Measurements from ENCODE around the gene PLXNB2.

Gene PLXNB2

GRCh38 chr22:50293441-50294318 is 13.8 kb downstream of the PLXNB2 start:
- Histone ChIP-seq H3K27ac (peak overlapping the region; percentile 73), H3K4me3 (peak overlapping the region; percentile 58), H4K20me1 (peaks cover 100% of the 10 kb centered on the region), H3K27me3 (no peaks in the 10 kb centered on the region), H3K9ac (peak overlapping the region; percentile 75), H3K4me2 (peak overlapping the region; percentile 100), H3K4me1 (peaks cover 99% of the 10 kb centered on the region), H3K9me3 (no peaks in the 10 kb centered on the region), H3K36me3 (peaks cover 35% of the 10 kb centered on the region)
- no peak for TF ChIP-seq Cebpa-rat (IDR thresholded peaks at IDR 0.05)

- no peak for TF ChIP-seq Cebpa-rat (IDR thresholded peaks at IDR 0.05)
- peak overlapping the region; percentile 75 for H3K9ac ChIP-seq
- peak overlapping the region; percentile 58 for H3K4me3 ChIP-seq
- H3K27me3 ChIP-seq, result no peaks in the 10 kb centered on the region
- peak overlapping the region; percentile 73 for H3K27ac ChIP-seq
- H3K36me3 ChIP-seq, result peaks cover 40% of the 10 kb centered on the region
- no peaks in the 10 kb centered on the region for H3K9me3 ChIP-seq
- H3K4me2 ChIP-seq, result peak overlapping the region; percentile 100
- H4K20me1 ChIP-seq, result peaks cover 100% of the 10 kb centered on the region
- peaks cover 91% of the 10 kb centered on the region for H3K4me1 ChIP-seq
Measured at GRCh38 chr22:50292643-50293440, 14.6 kb downstream of the PLXNB2 start.

GRCh38 chr22:50289942-50290630 is 17.4 kb downstream of the PLXNB2 start:
- H3K4me3 ChIP-seq, result no peak overlapping the region
- TF ChIP-seq Cebpa-rat (IDR thresholded peaks at IDR 0.05), result no peak
- no peak overlapping the region for H3K9ac ChIP-seq
- no peaks in the 10 kb centered on the region for H3K27me3 ChIP-seq
- H3K4me1 ChIP-seq, result peaks cover 63% of the 10 kb centered on the region
- peaks cover 99% of the 10 kb centered on the region for H4K20me1 ChIP-seq
- H3K9me3 ChIP-seq, result no peaks in the 10 kb centered on the region
- H3K27ac ChIP-seq, result peak overlapping the region; percentile 66
- H3K36me3 ChIP-seq, result peaks cover 64% of the 10 kb centered on the region
- no peak overlapping the region for H3K4me2 ChIP-seq

- H4K20me1 ChIP-seq, result peaks cover 99% of the 10 kb centered on the region
- H3K27me3 ChIP-seq, result no peaks in the 10 kb centered on the region
- H3K4me2 ChIP-seq, result no peak overlapping the region
- H3K4me3 ChIP-seq, result no peak overlapping the region
- no peaks in the 10 kb centered on the region for H3K9me3 ChIP-seq
- peaks cover 56% of the 10 kb centered on the region for H3K4me1 ChIP-seq
- peaks cover 70% of the 10 kb centered on the region for H3K36me3 ChIP-seq
- no peak overlapping the region for H3K9ac ChIP-seq
- no peak for TF ChIP-seq Cebpa-rat (IDR thresholded peaks at IDR 0.05)
- no peak overlapping the region for H3K27ac ChIP-seq
Measured at GRCh38 chr22:50289151-50289941, 18.1 kb downstream of the PLXNB2 start.

- Histone ChIP-seq H3K27ac (no peak overlapping the region), H3K9ac (no peak overlapping the region), H3K36me3 (peaks cover 85% of the 10 kb centered on the region), H3K4me1 (peaks cover 40% of the 10 kb centered on the region), H3K27me3 (no peaks in the 10 kb centered on the region), H3K9me3 (no peaks in the 10 kb centered on the region), H4K20me1 (peaks cover 91% of the 10 kb centered on the region), H3K4me3 (no peak overlapping the region), H3K4me2 (no peak overlapping the region)
- no peak for TF ChIP-seq Cebpa-rat (IDR thresholded peaks at IDR 0.05)
Measured at GRCh38 chr22:50287731-50288130, 19.7 kb downstream of the PLXNB2 start.

- Histone ChIP-seq H3K9ac (no peak overlapping the region), H4K20me1 (peaks cover 91% of the 10 kb centered on the region), H3K4me3 (no peak overlapping the region), H3K4me1 (peaks cover 30% of the 10 kb centered on the region), H3K27me3 (no peaks in the 10 kb centered on the region), H3K9me3 (no peaks in the 10 kb centered on the region), H3K36me3 (peaks cover 94% of the 10 kb centered on the region), H3K4me2 (no peak overlapping the region), H3K27ac (no peak overlapping the region)
- no peak for TF ChIP-seq Cebpa-rat (IDR thresholded peaks at IDR 0.05)
Measured at GRCh38 chr22:50286701-50287318, 20.6 kb downstream of the PLXNB2 start.

- no peak overlapping the region for H3K27ac ChIP-seq
Measured at GRCh38 chr22:50286275-50286674, 21.2 kb downstream of the PLXNB2 start.

GRCh38 chr22:50285568-50286229 is 21.7 kb downstream of the PLXNB2 start:
- Histone ChIP-seq H3K36me3 (peaks cover 94% of the 10 kb centered on the region), H3K4me2 (no peak overlapping the region), H3K9me3 (no peaks in the 10 kb centered on the region), H3K9ac (no peak overlapping the region), H3K4me1 (peaks cover 19% of the 10 kb centered on the region), H4K20me1 (peaks cover 91% of the 10 kb centered on the region), H3K4me3 (no peak overlapping the region), H3K27me3 (no peaks in the 10 kb centered on the region), H3K27ac (no peak overlapping the region)
- no peak for TF ChIP-seq Cebpa-rat (IDR thresholded peaks at IDR 0.05)

More at GRCh38 chr22:50286275-50286674, 21.2 kb downstream of the PLXNB2 start:
- no peaks in the 10 kb centered on the region for H3K9me3 ChIP-seq
- no peak overlapping the region for H3K9ac ChIP-seq
- peaks cover 91% of the 10 kb centered on the region for H4K20me1 ChIP-seq
- peaks cover 25% of the 10 kb centered on the region for H3K4me1 ChIP-seq
- no peak for TF ChIP-seq Cebpa-rat (IDR thresholded peaks at IDR 0.05)
- H3K4me3 ChIP-seq, result no peak overlapping the region
- no peak overlapping the region for H3K4me2 ChIP-seq
- peaks cover 94% of the 10 kb centered on the region for H3K36me3 ChIP-seq
- no peaks in the 10 kb centered on the region for H3K27me3 ChIP-seq

All from BLaER1 (cell line).